H1 (cell line): ENCODE data around the gene LSM3. TPM values are rescaled to one million over a fixed set of nuclear protein-coding genes. Genes with fewer than 3 reads are reported as not detected.

ENCODE experiments used
- CHD7 ChIP-seq: fragments of 300-600 bp; sonication (generic); IDR thresholded peaks from 2 replicates; pipeline ENCODE4 v1.7.1; 2012; ENCODE audit warnings: low read length, moderate library complexity, mild to moderate bottlenecking, inconsistent platforms; ENCODE audit not compliant: insufficient replicate concordance
- polyA plus RNA-seq, 7 experiments: library from polyadenylated mRNA; depleted of rRNA in 3 of 7; stranded (reverse) in 5 of 7; unstranded in 2 of 7; fragments of >200 nt in 5 of 7; fragments of 200-250 nt in 2 of 7; gene quantifications; 1 replicate in 5 of 7; 2 replicates in 1 of 7; 4 replicates in 1 of 7; pipeline versions ENCODE4 v1.2.1 to v1.2.3, GENCODE V29; 2011 to 2013; ENCODE audit warnings: missing spikeins in 2 of 7, mixed read lengths in 2 of 7
- total RNA-seq: library from RNA; stranded (reverse); fragmentation: NEBNext Ultra II Directional; extraction: Animal tissue kit (Norgen Biotek cat#: 25700); gene quantifications from 2 replicates; pipeline ENCODE4 v1.2.1, GENCODE V29; 2021

The LSM3 gene
- total and polyA plus RNA-seq, 2 of the 8 experiments (the other 6 are each of a cell fraction or from before 2014, with no cell fraction given), result 7.1 to 25.4 TPM

GRCh38 chr3:14200841-14201240 is 22.2 kb downstream of the LSM3 start (continued):
- TF ChIP-seq CHD7, result no peak
